ENCODE results near the gene NKX1-1. TPM values are rescaled to one million over a fixed set of nuclear protein-coding genes. Genes with fewer than 3 reads are reported as not detected.

Gene NKX1-1
- total and polyA plus RNA-seq, 7 experiments from 2014 or later: not detected

DNA sequence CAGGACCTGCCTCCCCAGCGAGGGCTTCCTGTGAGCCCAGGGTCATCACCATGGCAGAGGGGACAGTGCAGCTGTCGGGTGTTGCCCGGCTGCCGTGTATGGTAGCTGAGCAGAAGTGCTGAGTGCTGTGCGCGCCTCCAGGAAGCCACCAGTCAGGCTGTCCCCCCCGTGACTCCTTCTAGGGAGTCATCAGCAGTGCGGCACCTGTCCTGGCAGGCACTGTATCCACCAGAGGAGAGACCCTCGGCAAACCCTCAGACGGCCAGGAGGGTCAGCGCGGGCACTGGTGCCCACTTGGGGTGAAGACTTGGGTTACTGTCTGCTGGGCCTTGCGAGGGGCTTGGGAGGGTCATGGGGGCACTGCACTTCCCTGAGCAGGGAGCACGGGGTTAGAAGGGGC lies 50.9 kb downstream of the NKX1-1 start:
- Mint-ChIP-seq H3K4me1 (peaks cover 7 to 16% (median 10%) of the 10 kb centered on the region in 7 donors), H3K27me3 (no peaks in the 10 kb centered on the region), H3K27ac (no peak overlapping the region), H3K36me3 (peaks cover 0 to 11% (median 0%) of the 10 kb centered on the region in 5 donors), H3K9me3 (peaks cover 0 to 2% (median 0%) of the 10 kb centered on the region in 11 donors), H3K4me3 (no peak overlapping the region)
- no peak overlapping the region for H3K4me3 ChIP-seq (ENCODE audit: low read length)
- intact Hi-C loops (cut with micrococcal nuclease): loop anchor here in 1 of 2 donors (10.0 kb wide), 1 partner anchor 1111 kb away; no protein-coding TSS in a partner anchor
- peaks cover 0 to 68% (median 0%) of the 10 kb centered on the region in 3 experiments for H3K36me3 ChIP-seq (ENCODE audit: control insufficient read depth in 2 of 3, insufficient read depth in 3 of 3, low read length in 3 of 3)
- ChIA-PET CTCF (interaction anchor here (0.7 to 4.6 kb wide), 4 partner anchors 229 to 274 kb away, joined by 3 to 24 read pairs (median 8); no protein-coding TSS in a partner anchor), POLR2A (no interaction called here)
- H3K9me3 ChIP-seq (ENCODE audit: control insufficient read depth in 2 of 3, low read length in 3 of 3): no peaks in the 10 kb centered on the region
- no peak for DNase-seq
- H3K4me1 ChIP-seq (ENCODE audit: control insufficient read depth in 2 of 2, insufficient read depth in 2 of 2, low read length in 2 of 2): peaks cover 0 to 11% of the 10 kb centered on the region in 2 donors
- H3K27ac ChIP-seq (ENCODE audit: low read depth, low read length): no peak overlapping the region
- H3K27me3 ChIP-seq (ENCODE audit: control insufficient read depth in 2 of 2, insufficient read depth in 2 of 2, low read length in 2 of 2): no peaks in the 10 kb centered on the region
- ATAC-seq: no peak

DNA sequence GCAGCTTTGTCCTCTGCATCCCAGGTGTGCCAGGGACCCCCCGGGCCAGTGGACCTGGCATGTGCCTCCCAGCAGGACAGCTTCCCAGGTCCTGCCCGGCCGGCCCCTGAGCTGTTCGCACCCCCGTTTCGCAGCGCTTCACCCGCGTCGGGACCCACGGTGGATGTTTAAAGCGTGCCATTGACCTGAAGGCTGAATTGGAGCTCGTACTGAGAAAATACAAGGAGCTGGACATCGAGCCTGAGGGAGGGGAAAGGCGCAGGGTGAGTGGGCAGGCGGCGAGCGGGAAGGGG lies 51.3 kb downstream of the NKX1-1 start:
- ChIA-PET POLR2A (no interaction called here), CTCF (interaction anchor here (0.7 to 4.6 kb wide), 5 partner anchors 192 to 327 kb away, joined by 3 to 24 read pairs (median 4); no protein-coding TSS in a partner anchor)
- H3K27me3 ChIP-seq (ENCODE audit: control insufficient read depth in 2 of 2, insufficient read depth in 2 of 2, low read length in 2 of 2): no peaks in the 10 kb centered on the region
- H3K9me3 ChIP-seq (ENCODE audit: control insufficient read depth in 2 of 3, low read length in 3 of 3): no peaks in the 10 kb centered on the region
- no peak for DNase-seq
- H3K27ac ChIP-seq (ENCODE audit: low read depth, low read length): no peak overlapping the region
- intact Hi-C loops (cut with micrococcal nuclease): loop anchor here in 1 of 2 donors (10.0 kb wide), 1 partner anchor 1110 kb away; no protein-coding TSS in a partner anchor
- H3K36me3 Mint-ChIP-seq: peaks cover 0 to 11% (median 0%) of the 10 kb centered on the region in 5 donors
- H3K4me3 Mint-ChIP-seq: no peak overlapping the region
- ATAC-seq: no peak
- no peak overlapping the region for H3K4me3 ChIP-seq (ENCODE audit: low read length)
- peaks cover 8 to 21% (median 13%) of the 10 kb centered on the region in 7 donors for H3K4me1 Mint-ChIP-seq
- H3K9me3 Mint-ChIP-seq: peaks cover 0 to 2% (median 0%) of the 10 kb centered on the region in 11 donors
- H3K27ac Mint-ChIP-seq: no peak overlapping the region
- peaks cover 0 to 63% (median 0%) of the 10 kb centered on the region in 3 experiments for H3K36me3 ChIP-seq (ENCODE audit: control insufficient read depth in 2 of 3, insufficient read depth in 3 of 3, low read length in 3 of 3)
- no peaks in the 10 kb centered on the region for H3K27me3 Mint-ChIP-seq
- H3K4me1 ChIP-seq (ENCODE audit: control insufficient read depth in 2 of 2, insufficient read depth in 2 of 2, low read length in 2 of 2): peaks cover 0 to 11% of the 10 kb centered on the region in 2 donors

DNA sequence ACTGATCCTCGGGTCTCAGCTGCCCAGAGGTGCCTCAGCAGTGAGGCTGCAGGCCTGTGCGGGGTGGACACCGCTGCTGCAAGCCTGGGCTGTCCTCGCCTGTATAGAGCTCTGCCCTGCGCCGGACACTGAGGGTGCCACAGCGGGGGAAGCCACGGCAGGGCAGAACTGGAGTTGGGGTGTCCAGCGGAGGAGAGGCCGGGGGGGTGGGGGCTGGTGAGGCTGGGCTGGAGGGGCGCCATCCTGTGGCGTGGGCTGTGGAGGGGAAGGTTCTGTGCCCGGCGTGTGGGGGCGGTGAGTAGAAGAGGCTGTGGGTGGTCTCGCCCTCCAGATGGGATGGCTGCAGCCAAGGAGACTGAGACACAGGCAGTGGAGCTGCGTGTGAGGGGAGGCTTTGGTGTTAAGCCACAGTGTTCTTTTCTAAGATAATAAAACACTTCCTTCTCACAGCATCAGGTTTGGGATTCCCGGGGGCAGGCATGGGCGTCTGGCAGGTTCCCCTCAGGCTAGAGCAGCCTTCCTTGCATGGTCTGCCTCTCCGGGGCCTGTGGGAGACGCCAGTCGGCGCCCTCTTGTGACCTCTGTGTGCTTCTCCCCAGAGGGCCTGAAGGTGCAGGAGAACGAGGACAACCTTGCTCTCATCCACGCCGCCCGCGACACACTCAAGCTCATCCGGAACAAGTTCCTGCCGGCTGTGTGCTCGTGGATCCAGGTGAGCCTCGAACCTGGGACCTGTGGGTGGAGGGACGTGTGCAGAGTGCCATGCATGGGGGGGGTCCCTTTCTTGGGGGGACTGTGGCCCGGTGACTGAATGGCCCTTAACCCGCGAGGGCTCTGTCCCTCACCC lies 51.9 kb downstream of the NKX1-1 start:
- peaks cover 0 to 11% of the 10 kb centered on the region in 2 donors for H3K4me1 ChIP-seq (ENCODE audit: control insufficient read depth in 2 of 2, insufficient read depth in 2 of 2, low read length in 2 of 2)
- Mint-ChIP-seq H3K27ac (no peak overlapping the region), H3K9me3 (peaks cover 0 to 2% (median 0%) of the 10 kb centered on the region in 11 donors), H3K4me1 (peaks cover 11 to 24% (median 14%) of the 10 kb centered on the region in 7 donors), H3K36me3 (peaks cover 0 to 14% (median 0%) of the 10 kb centered on the region in 5 donors), H3K4me3 (no peak overlapping the region), H3K27me3 (no peaks in the 10 kb centered on the region)
- H3K4me3 ChIP-seq (ENCODE audit: low read length): no peak overlapping the region
- ChIA-PET POLR2A (no interaction called here), CTCF (interaction anchor here (0.7 to 4.6 kb wide), 5 partner anchors 192 to 328 kb away, joined by 3 to 24 read pairs (median 4); no protein-coding TSS in a partner anchor)
- no peaks in the 10 kb centered on the region for H3K9me3 ChIP-seq (ENCODE audit: control insufficient read depth in 2 of 3, low read length in 3 of 3)
- no peaks in the 10 kb centered on the region for H3K27me3 ChIP-seq (ENCODE audit: control insufficient read depth in 2 of 2, insufficient read depth in 2 of 2, low read length in 2 of 2)
- H3K36me3 ChIP-seq (ENCODE audit: control insufficient read depth in 2 of 3, insufficient read depth in 3 of 3, low read length in 3 of 3): peaks cover 0 to 60% (median 0%) of the 10 kb centered on the region in 3 experiments
- no peak overlapping the region for H3K27ac ChIP-seq (ENCODE audit: low read depth, low read length)
- intact Hi-C loops (cut with micrococcal nuclease): loop anchor here in 1 of 2 donors (10.0 kb wide), 1 partner anchor 1110 kb away; no protein-coding TSS in a partner anchor
- no peak for ATAC-seq
- no peak for DNase-seq

DNA sequence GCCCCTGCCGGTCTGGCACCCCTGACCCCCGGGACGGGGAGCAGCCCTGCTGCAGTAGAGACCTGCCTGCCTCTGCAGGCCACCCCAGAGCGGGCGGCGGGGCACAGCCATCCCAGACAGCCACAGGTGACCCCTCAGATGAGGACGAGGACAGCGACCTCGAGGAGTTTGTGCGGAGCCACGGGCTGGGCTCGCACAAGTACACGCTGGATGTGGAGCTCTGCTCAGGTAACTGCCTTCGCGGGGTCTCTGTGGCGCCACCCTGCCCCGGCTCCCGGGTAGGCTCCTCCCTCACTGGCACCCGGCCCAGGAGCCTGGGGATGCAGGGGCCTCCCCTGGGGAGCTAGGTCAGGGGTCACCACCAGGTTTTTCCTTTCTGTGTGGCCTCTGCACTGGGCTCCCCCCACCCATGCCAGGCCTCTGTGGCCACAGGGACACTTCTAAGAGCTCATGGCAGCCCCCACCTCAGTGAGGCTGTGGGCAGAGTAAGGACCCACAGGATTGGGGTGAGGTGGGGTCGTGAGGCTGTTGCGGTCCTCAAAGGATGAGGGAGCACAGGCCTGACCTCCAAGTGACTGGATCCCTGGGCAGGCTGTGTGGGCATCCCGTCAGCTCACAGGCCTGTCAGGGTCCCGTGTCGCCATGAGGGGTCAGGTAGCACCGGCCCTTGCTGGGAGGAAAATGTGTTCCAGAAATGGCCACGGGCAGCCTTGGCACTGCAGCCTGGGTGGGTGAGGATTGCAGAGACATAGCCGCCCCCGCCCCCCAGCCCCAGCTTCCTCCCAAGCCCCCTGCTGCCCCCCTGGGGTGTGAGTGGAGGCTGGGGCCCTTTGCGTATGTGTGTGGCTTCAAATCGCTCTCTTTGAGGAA lies 52.8 kb downstream of the NKX1-1 start:
- H3K27me3 ChIP-seq (ENCODE audit: control insufficient read depth in 2 of 2, insufficient read depth in 2 of 2, low read length in 2 of 2): no peaks in the 10 kb centered on the region

More for the DNA sequence above, 52.8 kb downstream of the NKX1-1 start:
- no peak overlapping the region for H3K27ac ChIP-seq (ENCODE audit: low read depth, low read length)
- Mint-ChIP-seq H3K4me1 (peaks cover 18 to 34% (median 23%) of the 10 kb centered on the region in 7 donors), H3K4me3 (no peak overlapping the region), H3K9me3 (peaks cover 0 to 2% (median 0%) of the 10 kb centered on the region in 11 donors), H3K27me3 (no peaks in the 10 kb centered on the region), H3K36me3 (peaks cover 0 to 15% (median 0%) of the 10 kb centered on the region in 5 donors), H3K27ac (no peak overlapping the region)
- no peaks in the 10 kb centered on the region for H3K9me3 ChIP-seq (ENCODE audit: control insufficient read depth in 2 of 3, low read length in 3 of 3)
- H3K4me3 ChIP-seq (ENCODE audit: low read length): no peak overlapping the region
- ChIA-PET CTCF (interaction anchor here (0.6 to 4.6 kb wide), 7 partner anchors 25 to 276 kb away, joined by 3 to 24 read pairs (median 3); no protein-coding TSS in a partner anchor), POLR2A (interaction anchor here (1.1 kb wide), 1 partner anchor 104 kb away, joined by 3 read pairs; no protein-coding TSS in a partner anchor)
- intact Hi-C loops (cut with micrococcal nuclease): loop anchor here in 1 of 2 donors (10.0 kb wide), 1 partner anchor 1109 kb away; no protein-coding TSS in a partner anchor
- H3K4me1 ChIP-seq (ENCODE audit: control insufficient read depth in 2 of 2, insufficient read depth in 2 of 2, low read length in 2 of 2): peaks cover 2 to 16% of the 10 kb centered on the region in 2 donors
- no peak for DNase-seq
- H3K36me3 ChIP-seq (ENCODE audit: control insufficient read depth in 2 of 3, insufficient read depth in 3 of 3, low read length in 3 of 3): peaks cover 0 to 56% (median 0%) of the 10 kb centered on the region in 3 experiments
- ATAC-seq: no peak

Other genes starting within 250 kb of the NKX1-1 start
- 10 to 100 TPM in 3 of 5 experiments, 1 to 10 TPM in 2; 5.7 to 79.1 (median 16.0) TPM for gene SPON2, start 233.9 kb downstream of the NKX1-1 start, total RNA-seq
- gene SPON2, start 233.9 kb downstream of the NKX1-1 start, polyA plus RNA-seq: 1 to 10 TPM; 2.8 to 3.8 TPM
- gene CTBP1, start 157.3 kb downstream of the NKX1-1 start, total RNA-seq: 100 to 1,000 TPM; 177 to 233 (median 200) TPM
- 10 to 100 TPM; 57.2 to 79.2 TPM for gene CTBP1, start 157.3 kb downstream of the NKX1-1 start, polyA plus RNA-seq
- gene MAEA, start 116.6 kb downstream of the NKX1-1 start, total RNA-seq: 10 to 100 TPM; 56.2 to 92.2 (median 79.4) TPM
- gene MAEA, start 116.6 kb downstream of the NKX1-1 start, polyA plus RNA-seq: 10 to 100 TPM; 45.3 to 88.5 TPM
- 10 to 100 TPM; 29.5 to 44.1 (median 39.7) TPM for gene UVSSA, start 59.2 kb downstream of the NKX1-1 start, total RNA-seq
- gene UVSSA, start 59.2 kb downstream of the NKX1-1 start, polyA plus RNA-seq: 1 to 10 TPM; 3.2 to 9.1 TPM

Data from naive thymus-derived CD4-positive, alpha-beta T cell (primary cell).